Measurements from ENCODE around the gene PCDHGA8.
"Not testable (repeated sequence)": the region's sequence is repeated elsewhere in the genome, so short reads cannot be mapped to it uniquely, and the experiment has no call there.

PCDHGA8 gene

GRCh38 chr5:141371572-141372475 lies 20.6 kb upstream of the PCDHGA8 start:
- no peaks in the 10 kb centered on the region for H3K36me3 ChIP-seq (replicated peaks; ENCODE audit: low read depth, low read length)
- no peak overlapping the region for H3K4me2 ChIP-seq (ENCODE audit: low read length)
- H3K27ac ChIP-seq (ENCODE audit: low read length) = no peak overlapping the region
- H4K20me1 ChIP-seq (ENCODE audit: insufficient read depth, low read length) = no peaks in the 10 kb centered on the region
- TF ChIP-seq EZH2phosphoT487 (IDR thresholded peaks at IDR 0.05; ENCODE audit: low read depth) = no peak
- no peak for TF ChIP-seq CTCF (IDR thresholded peaks at IDR 0.05; ENCODE audit: low read depth, low read length)
- H3K27me3 ChIP-seq (ENCODE audit: low read depth, low read length) = no peaks in the 10 kb centered on the region
- H3K4me3 ChIP-seq (ENCODE audit: low read length) = no peak overlapping the region
- H3K79me2 ChIP-seq (ENCODE audit: low read length) = no peaks in the 10 kb centered on the region
- H3K9me3 ChIP-seq (ENCODE audit: insufficient read depth, low read length) = no peaks in the 10 kb centered on the region
- no peak overlapping the region for H2AFZ ChIP-seq (ENCODE audit: low read depth, low read length)
- H3K4me1 ChIP-seq (ENCODE audit: low read length) = no peaks in the 10 kb centered on the region
- H3K9ac ChIP-seq (ENCODE audit: low read length) = no peak overlapping the region

GRCh38 chr5:141373673-141374317 lies 18.6 kb upstream of the PCDHGA8 start, which contains the start of gene PCDHGA6:
Gene PCDHGA6 (plus strand): TSS chr5:141373891. CDS start chr5:141374084, 193 bp downstream.
- no peak within 1 kb of the TSS for H3K4me3 ChIP-seq (ENCODE audit: low read length)
- H3K27me3 ChIP-seq (ENCODE audit: low read depth, low read length) = no peaks in the 10 kb centered on the region
- no peaks in the 10 kb centered on the region for H4K20me1 ChIP-seq (ENCODE audit: insufficient read depth, low read length)
- H3K4me2 ChIP-seq (ENCODE audit: low read length) = no peak within 1 kb of the TSS
- H3K27ac ChIP-seq (ENCODE audit: low read length) = no peak within 1 kb of the TSS
- H3K4me1 ChIP-seq (ENCODE audit: low read length) = no peaks in the 10 kb centered on the region
- H3K9me3 ChIP-seq (ENCODE audit: insufficient read depth, low read length) = no peaks in the 10 kb centered on the region
- no peaks in the 10 kb centered on the region for H3K36me3 ChIP-seq (replicated peaks; ENCODE audit: low read depth, low read length)
- TF ChIP-seq CTCF (IDR thresholded peaks at IDR 0.05; ENCODE audit: low read depth, low read length) = no peak
- no peak for TF ChIP-seq EZH2phosphoT487 (IDR thresholded peaks at IDR 0.05; ENCODE audit: low read depth)
- H2AFZ ChIP-seq (ENCODE audit: low read depth, low read length) = no peak within 1 kb of the TSS
- no peak within 1 kb of the TSS for H3K9ac ChIP-seq (ENCODE audit: low read length)
- H3K79me2 ChIP-seq (ENCODE audit: low read length) = no peaks in the 10 kb centered on the region

- Histone ChIP-seq H3K36me3 (replicated peaks; ENCODE audit: low read depth, low read length) (no peaks in the 10 kb centered on the region), H3K4me3 (ENCODE audit: low read length) (no peak overlapping the region), H3K4me2 (ENCODE audit: low read length) (no peak overlapping the region), H2AFZ (ENCODE audit: low read depth, low read length) (no peak overlapping the region), H3K79me2 (ENCODE audit: low read length) (no peaks in the 10 kb centered on the region), H4K20me1 (ENCODE audit: insufficient read depth, low read length) (no peaks in the 10 kb centered on the region), H3K27ac (ENCODE audit: low read length) (no peak overlapping the region), H3K9ac (ENCODE audit: low read length) (no peak overlapping the region), H3K9me3 (ENCODE audit: insufficient read depth, low read length) (no peaks in the 10 kb centered on the region), H3K4me1 (ENCODE audit: low read length) (no peaks in the 10 kb centered on the region), H3K27me3 (ENCODE audit: low read depth, low read length) (no peaks in the 10 kb centered on the region)
- no peak for TF ChIP-seq EZH2phosphoT487 (IDR thresholded peaks at IDR 0.05; ENCODE audit: low read depth)
- TF ChIP-seq CTCF (IDR thresholded peaks at IDR 0.05; ENCODE audit: low read depth, low read length) = no peak
Measured at GRCh38 chr5:141374627-141375026, 17.8 kb upstream of the PCDHGA8 start.

- H3K4me2 ChIP-seq (ENCODE audit: low read length); H3K4me1 ChIP-seq (ENCODE audit: low read length); H3K27ac ChIP-seq (ENCODE audit: low read length); H3K9ac ChIP-seq (ENCODE audit: low read length); H3K9me3 ChIP-seq (ENCODE audit: insufficient read depth, low read length); H3K36me3 ChIP-seq (replicated peaks; ENCODE audit: low read depth, low read length); H3K4me3 ChIP-seq (ENCODE audit: low read length); H3K27me3 ChIP-seq (ENCODE audit: low read depth, low read length); H4K20me1 ChIP-seq (ENCODE audit: insufficient read depth, low read length); H3K79me2 ChIP-seq (ENCODE audit: low read length); H2AFZ ChIP-seq (ENCODE audit: low read depth, low read length): not testable (repeated sequence)
Measured at GRCh38 chr5:141375444-141376155, 16.8 kb upstream of the PCDHGA8 start.

All from OCI-LY3 (cell line).